ENCODE data around the gene ALDH4A1.

GRCh38 chr1:18872071-18872611 is 30.2 kb downstream of the ALDH4A1 start:
- no peak for TF ChIP-seq USF1 (IDR thresholded peaks at IDR 0.05)
- no peak for TF ChIP-seq YY1 (IDR thresholded peaks at IDR 0.05; ENCODE audit: low read depth)
- TF ChIP-seq REST (IDR thresholded peaks at IDR 0.05; ENCODE audit: low read depth), result no peak
- no peak for TF ChIP-seq RAD21 (IDR thresholded peaks at IDR 0.05; ENCODE audit: low read depth)
- TF ChIP-seq CEBPB (IDR thresholded peaks at IDR 0.05), result no peak
- no peak for TF ChIP-seq CREB1 (IDR thresholded peaks at IDR 0.05; ENCODE audit: low read depth)
- TF ChIP-seq EGR1 (IDR thresholded peaks at IDR 0.05), result no peak
